Left ventricle myocardium inferior (tissue), 1 donor: ENCODE data around the gene B4GALT2. TPM values are rescaled to one million over a fixed set of nuclear protein-coding genes. Genes with fewer than 3 reads are reported as not detected.

Experiments used
- DNase-seq: peaks from one replicate; pipeline ENCODE4 v3.0.0-alpha.2; 2020
- H3K27ac ChIP-seq: fragments of 200-600 bp; replicated peaks from 2 replicates; pipeline ENCODE4 v1.8.0; 2021
- H3K27me3 ChIP-seq: fragments of 200-600 bp; 2 replicates; pipeline ENCODE4 v1.8.0; 2021; ENCODE audit warnings: low read depth
- H3K36me3 ChIP-seq: fragments of 200-600 bp; 2 replicates; pipeline ENCODE4 v1.8.0; 2021
- H3K4me1 ChIP-seq: fragments of 200-600 bp; 2 replicates; pipeline ENCODE4 v1.8.0; 2021
- H3K4me3 ChIP-seq: fragments of 200-600 bp; 2 replicates; pipeline ENCODE4 v1.8.0; 2021; ENCODE audit warnings: mild to moderate bottlenecking, moderate library complexity
- H3K9me3 ChIP-seq: fragments of 200-600 bp; replicated peaks from 2 replicates; pipeline ENCODE4 v1.8.0; 2021
- CTCF ChIP-seq: fragments of 200-600 bp; IDR thresholded peaks from 2 replicates; pipeline ENCODE4 v1.8.0; 2021; ENCODE audit warnings: antibody characterized with exemption, mild to moderate bottlenecking, borderline replicate concordance
- intact Hi-C: fragments of 100-400 bp; cut with micrococcal nuclease; formaldehyde crosslinking; loops from one replicate; pipeline ENCODE4 v1.11.0; 2022
- total RNA-seq: library from RNA; stranded (reverse); fragmentation: NEBNext Ultra II Directional; extraction: Animal tissue kit (Norgen Biotek cat#: 25700); gene quantifications from one replicate; pipeline ENCODE4 v1.2.1, GENCODE V29; 2021
- donor health status: DM: no; HTN: yes; CAD: no; lungs with severe emphysema.

The B4GALT2 gene
- total RNA-seq, 1 donor from 2014 or later = 40.3 TPM

- no peak for DNase-seq
- Histone ChIP-seq H3K9me3 (no peaks in the 10 kb centered on the region), H3K27ac (no peak overlapping the region), H3K4me3 (no peak overlapping the region), H3K4me1 (peaks cover 10% of the 10 kb centered on the region), H3K27me3 (no peaks in the 10 kb centered on the region), H3K36me3 (no peaks in the 10 kb centered on the region)
- TF ChIP-seq CTCF = no peak
- intact Hi-C loops = no loop called here
These were observed 32.0 kb downstream of the B4GALT2 start for GRCh38 chr1:44010935-44011471.

DNA sequence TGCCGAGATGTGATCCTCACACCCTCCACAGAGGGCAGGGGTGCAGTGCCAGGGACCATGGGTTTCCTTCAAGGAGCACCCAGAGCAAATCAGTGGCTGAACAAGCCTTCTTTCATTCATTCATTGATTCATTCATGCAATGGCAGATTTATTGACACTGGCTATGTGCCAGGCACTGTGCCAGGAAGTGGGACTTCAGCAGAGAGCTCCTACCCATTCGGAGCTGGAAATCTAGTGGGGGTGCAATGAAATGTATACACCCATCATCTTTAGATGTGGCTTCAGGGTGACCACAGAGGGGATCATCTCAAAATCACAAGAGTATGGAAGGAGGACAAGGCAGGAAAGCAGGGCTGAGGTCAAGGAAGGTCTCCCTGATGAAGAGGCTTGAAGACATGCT lies 33.4 kb downstream of the B4GALT2 start:
- Histone ChIP-seq H3K4me3 (no peak overlapping the region), H3K4me1 (peaks cover 11% of the 10 kb centered on the region), H3K27me3 (no peaks in the 10 kb centered on the region), H3K27ac (no peak overlapping the region), H3K36me3 (no peaks in the 10 kb centered on the region), H3K9me3 (no peaks in the 10 kb centered on the region)
- intact Hi-C loops = no loop called here
- DNase-seq = no peak
- no peak for TF ChIP-seq CTCF

DNA sequence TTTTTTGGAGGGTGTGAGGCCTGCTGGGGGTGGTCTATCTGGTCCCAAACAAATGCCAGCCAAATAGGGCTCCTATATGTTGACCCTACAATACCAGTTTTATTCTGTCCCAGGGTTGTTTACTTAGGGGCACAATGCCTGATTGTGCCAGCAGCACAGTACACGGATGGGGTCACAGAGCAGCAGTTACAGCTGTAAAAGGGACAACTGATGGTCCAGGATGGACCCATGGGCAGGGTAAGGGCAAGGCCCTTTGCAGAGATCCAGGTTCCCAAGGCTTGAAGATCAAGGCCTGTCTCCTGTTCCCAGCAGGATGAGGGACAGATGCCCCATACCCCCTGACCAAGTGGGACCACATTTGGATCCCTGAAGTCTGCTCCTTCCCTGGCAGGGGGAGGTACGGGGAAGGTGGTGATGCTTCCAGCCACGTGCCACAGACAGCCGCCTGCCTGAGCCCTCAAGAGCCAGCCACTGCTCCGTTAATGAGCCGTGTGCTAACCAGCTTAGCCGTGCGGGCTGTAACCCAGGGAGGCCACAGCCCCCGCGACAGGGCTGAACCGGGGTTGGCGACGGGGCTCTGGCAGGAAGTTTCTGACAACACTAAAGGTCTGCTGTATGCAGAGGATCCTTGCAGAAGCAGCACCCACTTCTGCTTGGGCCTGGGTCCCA lies 34.1 kb downstream of the B4GALT2 start:
- Histone ChIP-seq H3K27me3 (no peaks in the 10 kb centered on the region), H3K4me1 (peaks cover 11% of the 10 kb centered on the region), H3K4me3 (no peak overlapping the region), H3K36me3 (no peaks in the 10 kb centered on the region), H3K27ac (no peak overlapping the region), H3K9me3 (no peaks in the 10 kb centered on the region)
- TF ChIP-seq CTCF = no peak
- intact Hi-C loops = no loop called here
- no peak for DNase-seq

- no peak for DNase-seq
- no peak for TF ChIP-seq CTCF
- H3K4me3 ChIP-seq = no peak overlapping the region
- H3K9me3 ChIP-seq = no peaks in the 10 kb centered on the region
- H3K27ac ChIP-seq = no peak overlapping the region
- intact Hi-C loops = no loop called here
- H3K27me3 ChIP-seq = no peaks in the 10 kb centered on the region
- H3K36me3 ChIP-seq = no peaks in the 10 kb centered on the region
- H3K4me1 ChIP-seq = peaks cover 11% of the 10 kb centered on the region
These were observed 34.9 kb downstream of the B4GALT2 start for GRCh38 chr1:44013949-44014348.

DNA sequence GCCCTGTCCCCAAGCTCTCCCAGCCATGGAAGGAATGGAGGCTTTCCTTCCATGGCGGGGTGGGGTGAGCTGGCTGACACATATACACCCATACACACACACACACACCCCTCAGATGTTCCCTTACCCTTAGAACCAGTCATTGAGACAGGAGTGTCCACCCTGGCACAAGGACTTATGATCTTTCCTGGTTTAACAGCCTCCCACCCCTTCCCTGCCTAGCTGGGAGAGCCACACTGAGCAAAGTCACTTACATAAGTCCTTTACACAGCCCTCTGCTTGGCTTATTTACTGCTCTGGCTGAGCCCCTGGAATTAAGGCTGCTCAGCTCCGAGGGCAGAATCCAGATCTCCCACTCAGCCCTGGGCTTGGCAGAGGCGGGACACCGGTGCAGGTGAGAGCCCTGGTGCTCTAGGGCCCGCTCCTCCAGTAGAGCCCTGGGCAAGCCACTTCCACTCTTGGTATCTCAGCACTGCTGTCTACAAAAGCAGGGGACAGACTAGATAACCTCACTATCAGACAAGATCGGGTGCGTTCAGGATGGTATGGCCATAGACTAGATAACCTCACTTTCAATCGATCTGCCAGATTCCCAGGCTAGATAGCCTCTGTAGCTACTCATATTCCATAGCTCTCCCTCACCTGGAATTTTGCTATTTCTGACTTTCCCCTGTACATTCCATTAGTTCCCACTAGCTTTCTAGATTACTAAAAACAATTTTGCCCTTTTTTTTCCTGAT lies 35.5 kb downstream of the B4GALT2 start:
- no peak overlapping the region for H3K27ac ChIP-seq
- H3K27me3 ChIP-seq = no peaks in the 10 kb centered on the region
- DNase-seq = no peak
- H3K9me3 ChIP-seq = no peaks in the 10 kb centered on the region
- H3K4me1 ChIP-seq = peaks cover 11% of the 10 kb centered on the region
- intact Hi-C loops = no loop called here
- TF ChIP-seq CTCF = no peak
- H3K36me3 ChIP-seq = no peaks in the 10 kb centered on the region
- no peak overlapping the region for H3K4me3 ChIP-seq
